NOMO-1 treated with DMSO at 0.1 percent for 48 hours (cell line): ENCODE results near the gene CYB561D2.

Experiments
- DNase-seq: peaks from one replicate; lab custom pipeline; 2025; ENCODE audit not compliant: unreplicated experiment; lab: John Stamatoyannopoulos, UW

Gene CYB561D2

GRCh38 chr3:50340448-50341329 lies 10.0 kb upstream of the CYB561D2 start, which contains the start of gene RASSF1:
Gene RASSF1, minus strand, starts transcription at chr3:50340836. Its CDS starts 31 bp downstream, at chr3:50340805.
- peak; percentile 98 for DNase-seq

GRCh38 chr3:50341537-50341936 lies 9.1 kb upstream of the CYB561D2 start:
- DNase-seq, result no peak

- DNase-seq, result no peak
Measured at GRCh38 chr3:50341996-50342650, 8.5 kb upstream of the CYB561D2 start.

- no peak for DNase-seq
Measured at GRCh38 chr3:50342813-50343633, 7.6 kb upstream of the CYB561D2 start.

- no peak for DNase-seq
Measured at GRCh38 chr3:50345008-50345407, 5.7 kb upstream of the CYB561D2 start.

GRCh38 chr3:50345586-50346234 lies 5.0 kb upstream of the CYB561D2 start, which contains the start of gene ZMYND10:
Gene ZMYND10, minus strand, starts transcription at chr3:50345732. Its CDS starts 153 bp downstream, at chr3:50345579.
- DNase-seq, result peak; percentile 39

GRCh38 chr3:50347187-50347813 lies 3.4 kb upstream of the CYB561D2 start:
- DNase-seq, result peak; percentile 70

- DNase-seq, result no peak
Measured at GRCh38 chr3:50350213-50350526, 492 bp upstream of the CYB561D2 start.

GRCh38 chr3:50351323-50351697 lies 648 bp downstream of the CYB561D2 start:
- DNase-seq, result no peak

GRCh38 chr3:50352781-50353180 lies 2.1 kb downstream of the CYB561D2 start:
- no peak for DNase-seq

GRCh38 chr3:50353245-50354004 lies 2.8 kb downstream of the CYB561D2 start:
- DNase-seq, result no peak

GRCh38 chr3:50354186-50354764 lies 3.6 kb downstream of the CYB561D2 start:
- DNase-seq, result no peak

- DNase-seq, result no peak
Measured at GRCh38 chr3:50354850-50355249, 4.2 kb downstream of the CYB561D2 start.

GRCh38 chr3:50355829-50356552 lies 5.3 kb downstream of the CYB561D2 start:
- no peak for DNase-seq

GRCh38 chr3:50356553-50356952 lies 5.9 kb downstream of the CYB561D2 start:
- DNase-seq, result peak; percentile 25

GRCh38 chr3:50357481-50357880 lies 6.8 kb downstream of the CYB561D2 start:
- DNase-seq, result no peak

- no peak for DNase-seq
Measured at GRCh38 chr3:50358355-50358910, 7.8 kb downstream of the CYB561D2 start.
